ENCODE data around the gene SETBP1.
A peak's percentile ranks its signal among the peaks of the same experiment; 100 is the strongest.

SETBP1 gene

GRCh38 chr18:44934901-44935300 is 254.2 kb downstream of the SETBP1 start:
- H3K27me3 Mint-ChIP-seq: no peaks in the 10 kb centered on the region
- H3K9me3 Mint-ChIP-seq: peaks cover 11% of the 10 kb centered on the region
- H3K27ac Mint-ChIP-seq: no peak overlapping the region
- H3K36me3 Mint-ChIP-seq: peaks cover 91% of the 10 kb centered on the region
- H3K4me1 Mint-ChIP-seq: peaks cover 54% of the 10 kb centered on the region
- no peak overlapping the region for H3K4me3 Mint-ChIP-seq
- no peak for ATAC-seq

GRCh38 chr18:44935455-44935854 is 254.8 kb downstream of the SETBP1 start:
- Mint-ChIP-seq H3K27me3 (no peaks in the 10 kb centered on the region), H3K27ac (no peak overlapping the region), H3K4me1 (peaks cover 55% of the 10 kb centered on the region), H3K4me3 (no peak overlapping the region), H3K36me3 (peaks cover 88% of the 10 kb centered on the region), H3K9me3 (peaks cover 11% of the 10 kb centered on the region)
- no peak for ATAC-seq

- Mint-ChIP-seq H3K4me3 (no peak overlapping the region), H3K27me3 (no peaks in the 10 kb centered on the region), H3K9me3 (peaks cover 5% of the 10 kb centered on the region), H3K36me3 (peaks cover 83% of the 10 kb centered on the region), H3K27ac (no peak overlapping the region), H3K4me1 (peaks cover 56% of the 10 kb centered on the region)
- no peak for ATAC-seq
These were observed 255.8 kb downstream of the SETBP1 start for GRCh38 chr18:44936485-44936884.

- H3K27me3 Mint-ChIP-seq: no peaks in the 10 kb centered on the region
- no peak for ATAC-seq
- H3K36me3 Mint-ChIP-seq: peaks cover 71% of the 10 kb centered on the region
- peak overlapping the region; percentile 55 for H3K27ac Mint-ChIP-seq
- H3K4me1 Mint-ChIP-seq: peaks cover 62% of the 10 kb centered on the region
- peaks cover 2% of the 10 kb centered on the region for H3K9me3 Mint-ChIP-seq
- H3K4me3 Mint-ChIP-seq: no peak overlapping the region
These were observed 257.5 kb downstream of the SETBP1 start for GRCh38 chr18:44937960-44938719.

GRCh38 chr18:44938720-44939665 is 258.3 kb downstream of the SETBP1 start:
- Mint-ChIP-seq H3K9me3 (no peaks in the 10 kb centered on the region), H3K27me3 (no peaks in the 10 kb centered on the region), H3K4me1 (peaks cover 68% of the 10 kb centered on the region), H3K27ac (peak overlapping the region; percentile 55), H3K4me3 (no peak overlapping the region), H3K36me3 (peaks cover 66% of the 10 kb centered on the region)
- ATAC-seq: no peak

GRCh38 chr18:44941516-44941915 is 260.8 kb downstream of the SETBP1 start:
- H3K9me3 Mint-ChIP-seq: no peaks in the 10 kb centered on the region
- no peak overlapping the region for H3K4me3 Mint-ChIP-seq
- H3K27me3 Mint-ChIP-seq: no peaks in the 10 kb centered on the region
- no peak overlapping the region for H3K27ac Mint-ChIP-seq
- H3K4me1 Mint-ChIP-seq: peaks cover 69% of the 10 kb centered on the region
- ATAC-seq: no peak
- peaks cover 47% of the 10 kb centered on the region for H3K36me3 Mint-ChIP-seq

- peaks cover 43% of the 10 kb centered on the region for H3K36me3 Mint-ChIP-seq
- no peak overlapping the region for H3K4me3 Mint-ChIP-seq
- ATAC-seq: no peak
- H3K27ac Mint-ChIP-seq: no peak overlapping the region
- H3K9me3 Mint-ChIP-seq: no peaks in the 10 kb centered on the region
- H3K4me1 Mint-ChIP-seq: peaks cover 66% of the 10 kb centered on the region
- no peaks in the 10 kb centered on the region for H3K27me3 Mint-ChIP-seq
These were observed 261.4 kb downstream of the SETBP1 start for GRCh38 chr18:44942073-44942472.

- no peaks in the 10 kb centered on the region for H3K9me3 Mint-ChIP-seq
- peak overlapping the region; percentile 46 for H3K27ac Mint-ChIP-seq
- peaks cover 55% of the 10 kb centered on the region for H3K4me1 Mint-ChIP-seq
- H3K27me3 Mint-ChIP-seq: no peaks in the 10 kb centered on the region
- peaks cover 33% of the 10 kb centered on the region for H3K36me3 Mint-ChIP-seq
- ATAC-seq: no peak
- H3K4me3 Mint-ChIP-seq: no peak overlapping the region
These were observed 262.7 kb downstream of the SETBP1 start for GRCh38 chr18:44943311-44943881.

GRCh38 chr18:44944461-44944860 is 263.8 kb downstream of the SETBP1 start:
- no peak for ATAC-seq
- H3K4me1 Mint-ChIP-seq: peaks cover 47% of the 10 kb centered on the region
- no peaks in the 10 kb centered on the region for H3K9me3 Mint-ChIP-seq
- H3K36me3 Mint-ChIP-seq: peaks cover 30% of the 10 kb centered on the region
- no peaks in the 10 kb centered on the region for H3K27me3 Mint-ChIP-seq
- no peak overlapping the region for H3K4me3 Mint-ChIP-seq
- H3K27ac Mint-ChIP-seq: no peak overlapping the region

GRCh38 chr18:44945888-44946401 is 265.3 kb downstream of the SETBP1 start:
- no peak overlapping the region for H3K4me3 Mint-ChIP-seq

GRCh38 chr18:44946529-44947113 is 265.9 kb downstream of the SETBP1 start:
- Mint-ChIP-seq H3K4me3 (no peak overlapping the region), H3K36me3 (peaks cover 39% of the 10 kb centered on the region), H3K4me1 (peaks cover 35% of the 10 kb centered on the region), H3K27ac (no peak overlapping the region), H3K9me3 (no peaks in the 10 kb centered on the region), H3K27me3 (no peaks in the 10 kb centered on the region)
- ATAC-seq: no peak

More at GRCh38 chr18:44945888-44946401, 265.3 kb downstream of the SETBP1 start:
- H3K27me3 Mint-ChIP-seq: no peaks in the 10 kb centered on the region
- H3K9me3 Mint-ChIP-seq: no peaks in the 10 kb centered on the region
- ATAC-seq: no peak
- no peak overlapping the region for H3K27ac Mint-ChIP-seq
- peaks cover 42% of the 10 kb centered on the region for H3K4me1 Mint-ChIP-seq
- H3K36me3 Mint-ChIP-seq: peaks cover 39% of the 10 kb centered on the region

- no peak for ATAC-seq
- Mint-ChIP-seq H3K27ac (peak overlapping the region; percentile 55), H3K27me3 (no peaks in the 10 kb centered on the region), H3K36me3 (peaks cover 61% of the 10 kb centered on the region), H3K9me3 (no peaks in the 10 kb centered on the region), H3K4me3 (no peak overlapping the region), H3K4me1 (peaks cover 26% of the 10 kb centered on the region)
These were observed 269.3 kb downstream of the SETBP1 start for GRCh38 chr18:44949967-44950366.

GRCh38 chr18:44950685-44951195 is 270.1 kb downstream of the SETBP1 start:
- peaks cover 26% of the 10 kb centered on the region for H3K4me1 Mint-ChIP-seq
- H3K4me3 Mint-ChIP-seq: no peak overlapping the region
- no peak overlapping the region for H3K27ac Mint-ChIP-seq
- H3K27me3 Mint-ChIP-seq: no peaks in the 10 kb centered on the region
- no peaks in the 10 kb centered on the region for H3K9me3 Mint-ChIP-seq
- H3K36me3 Mint-ChIP-seq: peaks cover 68% of the 10 kb centered on the region
- ATAC-seq: no peak

GRCh38 chr18:44951748-44952147 is 271.1 kb downstream of the SETBP1 start:
- peaks cover 29% of the 10 kb centered on the region for H3K4me1 Mint-ChIP-seq
- H3K9me3 Mint-ChIP-seq: no peaks in the 10 kb centered on the region

More at GRCh38 chr18:44951748-44952147, 271.1 kb downstream of the SETBP1 start:
- ATAC-seq: no peak
- H3K27me3 Mint-ChIP-seq: no peaks in the 10 kb centered on the region
- peaks cover 79% of the 10 kb centered on the region for H3K36me3 Mint-ChIP-seq
- no peak overlapping the region for H3K27ac Mint-ChIP-seq
- H3K4me3 Mint-ChIP-seq: no peak overlapping the region
